HG02610 (cell line): Measurements from ENCODE around the gene ROR2.

Experiments used
- ATAC-seq: cut with Tn5 transposase; IDR thresholded peaks from one replicate; pipeline ENCODE4 v1.9.1; 2021; ENCODE audit warnings: mild to moderate bottlenecking, moderate library complexity; ENCODE audit not compliant: unreplicated experiment

Gene ROR2

DNA sequence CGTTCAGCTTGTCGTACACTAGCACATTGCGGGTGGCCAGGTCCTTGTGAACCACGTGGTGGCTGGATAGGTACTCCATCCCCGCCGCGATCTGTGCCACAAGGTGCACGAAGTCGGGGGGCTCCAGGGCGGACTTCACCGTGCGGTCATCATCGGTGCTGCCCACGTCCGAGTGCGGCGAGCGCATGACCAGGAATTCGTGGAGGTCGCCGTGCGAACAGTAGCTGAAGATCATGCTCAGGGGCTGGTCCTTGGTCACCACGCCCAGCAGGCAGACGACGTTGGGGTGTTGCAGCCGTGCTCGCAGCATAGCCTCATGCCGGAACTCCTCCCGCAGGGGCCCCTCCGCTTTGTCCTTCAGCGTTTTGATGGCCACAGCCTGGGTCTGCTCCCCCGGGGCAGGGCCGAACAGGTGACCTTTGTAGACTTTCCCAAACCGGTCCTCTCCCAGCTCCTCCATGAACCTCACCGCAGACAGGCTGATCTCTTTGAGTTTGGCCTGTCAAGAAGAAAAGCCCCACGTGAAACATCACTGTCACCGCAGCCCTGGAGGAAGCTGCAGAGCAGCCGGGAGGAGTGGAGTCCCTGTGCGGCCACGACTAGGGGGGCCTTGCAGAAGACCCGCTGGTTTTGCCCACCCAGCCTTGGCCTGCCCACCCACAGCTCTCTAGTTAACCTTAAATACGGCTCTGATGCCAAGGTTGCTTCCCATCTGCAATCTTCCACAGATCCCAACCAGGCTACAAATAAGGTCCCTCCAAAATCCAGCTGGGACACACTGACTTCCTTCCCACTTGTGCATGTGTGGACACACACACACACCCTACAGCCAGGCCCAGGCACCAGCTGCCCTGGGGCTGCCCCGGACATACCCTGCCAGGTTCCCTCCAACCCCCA is 225.2 kb downstream of the ROR2 start:
- no peak for ATAC-seq

GRCh38 chr9:91724068-91724440 is 226.0 kb downstream of the ROR2 start:
- ATAC-seq, result no peak

DNA sequence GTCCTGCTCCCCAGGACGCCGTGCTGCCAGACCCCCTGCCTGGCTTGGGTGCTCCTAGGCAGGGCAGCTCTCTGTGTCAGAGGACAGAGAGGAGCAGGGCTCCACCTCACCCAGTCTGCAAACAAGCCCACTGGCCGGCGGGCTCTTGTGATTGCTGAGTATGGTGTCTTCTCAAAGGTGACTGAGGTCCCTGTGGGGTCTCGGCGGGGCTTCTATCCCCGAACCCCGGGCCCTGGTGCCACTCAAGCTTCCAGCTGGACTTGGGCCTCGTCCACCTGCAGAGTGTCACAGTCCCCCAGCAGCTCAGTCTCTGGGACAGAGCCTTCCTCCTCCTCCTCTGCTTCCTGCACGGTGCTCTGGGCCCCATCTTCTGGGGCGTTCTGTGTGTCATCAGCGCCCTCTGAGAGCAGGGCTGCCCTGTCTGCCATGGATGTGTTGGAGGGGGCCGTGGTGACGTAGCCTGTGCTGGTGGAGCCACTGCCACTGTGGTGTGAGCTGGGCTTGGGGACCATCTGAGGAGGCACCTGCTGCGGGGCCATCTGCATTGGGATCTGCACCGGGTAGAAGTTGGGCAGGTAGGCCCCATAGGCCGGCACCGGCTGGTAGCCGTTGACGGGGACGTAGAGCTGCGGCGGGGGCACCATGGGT is 226.5 kb downstream of the ROR2 start:
- ATAC-seq, result no peak

GRCh38 chr9:91720751-91721705 is 229.0 kb downstream of the ROR2 start:
- ATAC-seq, result peak; percentile 67

DNA sequence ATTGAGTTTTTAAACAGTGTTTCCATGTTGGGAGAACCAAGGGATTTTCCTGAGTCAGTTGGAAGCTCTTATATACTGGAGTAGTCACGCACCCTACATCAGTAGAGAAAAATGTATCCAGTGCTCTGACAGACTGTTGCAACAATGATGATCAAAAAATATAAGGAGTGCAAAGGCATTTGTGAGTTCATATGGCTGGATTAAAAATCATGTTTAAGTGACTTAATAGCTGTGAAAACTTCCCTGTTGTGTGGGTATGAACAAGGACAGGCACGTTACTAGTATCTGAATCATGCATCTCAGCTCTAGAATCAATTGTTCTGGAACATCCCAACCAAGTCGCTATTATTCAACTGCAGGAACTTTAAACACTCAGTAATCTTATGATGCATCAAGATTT is 229.7 kb downstream of the ROR2 start:
- ATAC-seq, result no peak

GRCh38 chr9:91718071-91718470 is 232.0 kb downstream of the ROR2 start:
- ATAC-seq, result no peak

DNA sequence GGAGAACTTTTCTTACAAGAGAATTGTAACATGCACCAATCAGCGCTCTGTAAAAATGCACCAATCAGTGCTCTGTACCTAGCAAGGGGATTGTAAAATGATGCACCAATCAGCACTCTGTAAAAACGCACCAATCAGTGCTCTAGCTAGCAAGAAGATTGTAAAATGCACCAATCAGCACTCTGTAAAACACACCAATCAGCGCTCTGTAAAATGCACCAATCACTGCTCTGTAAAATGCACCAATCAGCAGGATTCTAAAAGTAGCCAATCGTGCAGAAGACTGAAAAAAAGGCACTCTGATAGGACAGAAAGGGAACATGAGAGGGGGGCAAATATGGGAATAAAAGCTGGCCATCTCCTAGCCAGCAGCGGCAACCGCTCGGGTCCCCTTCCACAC is 233.2 kb downstream of the ROR2 start:
- ATAC-seq, result no peak

DNA sequence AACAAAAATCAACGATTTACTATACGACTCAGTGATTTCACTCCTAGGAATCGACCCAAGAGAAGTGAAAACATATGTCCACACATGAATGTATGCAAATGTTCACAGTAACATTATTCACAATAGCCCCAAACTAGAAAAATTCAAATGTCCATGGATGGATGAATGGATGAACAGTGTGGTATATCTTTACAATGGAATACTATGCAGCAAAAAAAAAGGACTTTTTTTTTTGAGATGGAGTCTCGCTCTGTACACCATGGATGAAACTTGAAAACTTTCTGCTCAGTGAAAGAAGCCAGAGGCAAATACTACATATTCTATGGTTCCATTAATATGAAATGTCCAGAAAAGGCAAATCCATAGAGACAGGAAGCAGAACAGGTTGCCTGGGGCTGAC is 233.8 kb downstream of the ROR2 start:
- ATAC-seq, result no peak

DNA sequence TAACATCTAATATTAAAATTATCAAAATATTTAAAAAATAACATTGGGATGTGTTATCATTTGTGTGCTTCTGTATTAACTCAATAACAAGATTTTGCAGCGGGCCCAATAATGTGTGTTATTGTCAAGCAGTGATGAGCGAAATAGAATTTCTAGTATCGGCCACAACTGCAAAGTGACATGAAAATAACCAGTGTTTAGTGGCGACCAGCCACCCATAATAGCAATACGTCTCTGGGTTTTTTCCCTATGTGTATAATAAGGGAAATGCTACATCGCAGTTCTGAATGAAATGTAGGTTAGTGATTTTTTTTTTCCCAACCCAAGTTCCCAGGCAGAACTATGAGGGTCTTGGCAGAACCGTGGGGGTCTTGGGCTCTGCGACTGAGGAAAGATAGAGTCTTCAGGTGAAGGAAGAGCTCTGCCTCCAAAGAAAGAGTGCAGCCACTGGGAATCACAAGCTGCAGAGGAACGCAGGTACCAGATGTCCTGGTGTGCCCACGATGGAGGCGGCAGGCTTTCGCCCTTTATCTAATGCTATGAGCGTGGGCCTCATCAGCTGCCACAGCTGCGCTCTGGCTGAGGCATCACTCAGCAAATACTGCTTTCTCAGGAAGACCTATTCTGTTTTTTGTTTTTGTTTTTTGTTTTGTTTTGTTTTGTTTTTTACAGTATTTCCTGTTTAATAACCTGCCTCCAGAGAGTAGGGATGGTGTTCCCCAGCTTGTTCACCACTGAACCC is 235.0 kb downstream of the ROR2 start:
- no peak for ATAC-seq

DNA sequence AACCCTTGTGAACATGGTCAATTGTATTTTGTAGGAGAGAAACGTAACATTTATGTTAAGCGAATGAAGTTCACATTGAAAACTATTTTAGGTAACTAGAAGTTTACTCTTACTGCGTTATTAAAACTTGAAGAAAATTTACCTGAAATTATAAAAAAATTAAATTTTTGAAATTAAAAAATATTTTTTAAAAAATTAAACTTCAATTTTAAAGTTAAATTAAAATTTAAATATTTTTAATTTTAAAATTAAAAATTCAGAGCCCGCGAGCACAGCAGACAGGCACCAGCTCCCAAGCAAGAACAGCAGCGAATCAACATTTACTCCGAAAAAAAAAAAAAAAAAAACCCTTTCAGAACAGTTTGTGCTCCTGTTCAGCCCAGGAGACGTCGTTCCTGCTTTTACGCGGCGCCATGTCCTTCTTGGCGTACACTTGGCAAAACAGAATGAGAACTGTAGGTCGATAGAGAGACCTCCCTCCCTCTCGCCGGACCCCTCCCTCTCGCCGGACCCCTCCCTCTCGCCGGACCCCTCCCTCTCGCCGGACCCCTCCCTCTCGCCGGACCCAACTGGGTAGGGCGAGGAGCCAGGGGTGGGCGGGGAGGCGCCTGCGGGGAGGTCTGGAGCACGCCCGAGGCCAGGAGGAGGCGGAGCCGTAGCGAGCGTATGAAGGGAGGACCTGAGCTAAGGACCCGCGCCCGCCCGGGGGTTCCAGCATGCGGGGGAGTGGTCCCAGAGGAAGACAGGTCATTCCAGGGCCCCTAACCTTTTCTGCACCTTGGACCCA is 235.8 kb downstream of the ROR2 start:
- ATAC-seq, result no peak

DNA sequence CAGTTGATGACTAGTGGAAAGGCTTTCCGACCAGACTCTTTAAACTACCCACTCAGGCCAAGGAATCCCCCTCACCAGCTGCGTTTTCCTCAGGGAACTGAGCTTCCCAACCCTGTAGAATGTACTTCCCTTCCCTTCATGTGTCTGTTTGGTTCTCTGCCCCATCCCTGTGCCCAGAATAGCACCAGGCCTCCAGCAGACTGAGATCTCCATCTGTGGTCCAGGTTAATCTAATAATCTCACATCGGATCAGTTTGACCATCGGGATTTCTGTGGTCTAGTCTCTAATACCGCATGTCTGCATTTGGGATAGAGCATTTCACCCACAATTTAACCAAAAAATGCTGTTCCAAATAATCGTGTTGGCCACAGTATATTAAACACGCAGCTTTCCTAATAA is 237.2 kb downstream of the ROR2 start:
- ATAC-seq, result no peak

- peak; percentile 87 for ATAC-seq
Measured at GRCh38 chr9:91711755-91712601, 238.1 kb downstream of the ROR2 start.

- no peak for ATAC-seq
Measured at GRCh38 chr9:91710158-91710557, 239.9 kb downstream of the ROR2 start.

DNA sequence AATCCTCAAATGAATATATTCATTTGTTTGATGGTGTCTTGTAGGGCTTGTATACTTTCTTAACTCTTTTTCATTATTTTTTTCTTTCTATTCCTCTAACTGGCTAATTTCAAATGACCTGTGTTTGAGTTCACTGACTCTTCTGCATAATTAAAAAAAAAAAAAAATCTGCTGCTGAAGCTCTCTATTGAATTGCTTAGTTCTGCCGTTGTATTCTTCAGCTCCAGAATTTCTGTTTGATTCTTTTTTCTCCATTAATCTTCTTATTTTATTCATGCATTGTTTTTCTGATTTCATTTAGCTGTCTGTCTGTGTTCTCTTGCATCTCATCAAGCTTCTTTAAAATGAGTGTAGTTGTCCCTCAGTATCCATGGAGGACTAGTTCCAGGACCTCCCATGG is 244.6 kb downstream of the ROR2 start:
- no peak for ATAC-seq

DNA sequence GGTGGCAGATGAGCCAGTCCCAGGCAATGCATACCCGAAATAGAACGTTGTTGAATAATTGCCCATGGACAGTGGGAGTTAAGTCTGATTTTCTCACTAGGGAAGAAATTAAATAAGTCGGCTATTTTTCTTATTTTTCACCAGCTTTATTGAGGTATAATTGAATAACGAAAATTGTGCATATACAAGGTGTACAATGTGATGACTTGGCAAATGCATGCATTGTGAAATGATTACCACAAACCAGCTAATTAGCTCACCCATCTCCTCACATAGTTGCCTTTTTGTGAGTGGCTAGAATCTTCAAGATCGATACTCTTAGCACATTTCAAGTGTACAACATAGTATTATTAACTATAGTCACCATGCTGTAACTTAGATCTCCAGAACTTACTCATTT is 249.6 kb downstream of the ROR2 start:
- ATAC-seq, result no peak

- no peak for ATAC-seq
Measured at GRCh38 chr9:91698266-91698665, 251.8 kb downstream of the ROR2 start.

GRCh38 chr9:91697201-91697600 is 252.8 kb downstream of the ROR2 start:
- ATAC-seq, result no peak

GRCh38 chr9:91694081-91694870 is 255.8 kb downstream of the ROR2 start:
- no peak for ATAC-seq
